Measurements from ENCODE around the gene PDLIM3.

DNA sequence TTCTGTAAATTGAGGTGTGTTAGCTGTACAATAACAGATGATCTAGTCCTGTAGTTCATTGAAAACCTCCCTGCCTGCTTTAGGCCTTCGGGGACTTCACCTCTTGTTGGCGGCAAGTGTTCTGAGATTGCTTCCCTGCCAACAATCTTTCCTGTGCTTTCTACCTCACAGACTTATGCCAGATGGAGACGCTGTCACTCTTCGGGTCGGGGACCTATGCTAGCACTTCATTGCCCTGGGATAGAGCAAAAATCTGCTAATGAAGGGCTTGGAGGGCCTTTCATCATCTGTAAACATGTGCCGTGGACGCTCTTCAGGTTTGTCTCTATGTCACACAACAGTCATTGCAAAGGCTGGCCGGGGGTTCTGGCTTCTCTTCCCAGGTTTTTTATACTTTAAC lies 4.7 kb upstream of the PDLIM3 start:
- TF ChIP-seq, protein P1, sequence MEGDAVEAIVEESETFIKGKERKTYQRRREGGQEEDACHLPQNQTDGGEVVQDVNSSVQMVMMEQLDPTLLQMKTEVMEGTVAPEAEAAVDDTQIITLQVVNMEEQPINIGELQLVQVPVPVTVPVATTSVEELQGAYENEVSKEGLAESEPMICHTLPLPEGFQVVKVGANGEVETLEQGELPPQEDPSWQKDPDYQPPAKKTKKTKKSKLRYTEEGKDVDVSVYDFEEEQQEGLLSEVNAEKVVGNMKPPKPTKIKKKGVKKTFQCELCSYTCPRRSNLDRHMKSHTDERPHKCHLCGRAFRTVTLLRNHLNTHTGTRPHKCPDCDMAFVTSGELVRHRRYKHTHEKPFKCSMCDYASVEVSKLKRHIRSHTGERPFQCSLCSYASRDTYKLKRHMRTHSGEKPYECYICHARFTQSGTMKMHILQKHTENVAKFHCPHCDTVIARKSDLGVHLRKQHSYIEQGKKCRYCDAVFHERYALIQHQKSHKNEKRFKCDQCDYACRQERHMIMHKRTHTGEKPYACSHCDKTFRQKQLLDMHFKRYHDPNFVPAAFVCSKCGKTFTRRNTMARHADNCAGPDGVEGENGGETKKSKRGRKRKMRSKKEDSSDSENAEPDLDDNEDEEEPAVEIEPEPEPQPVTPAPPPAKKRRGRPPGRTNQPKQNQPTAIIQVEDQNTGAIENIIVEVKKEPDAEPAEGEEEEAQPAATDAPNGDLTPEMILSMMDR (IDR thresholded peaks at IDR 0.05; ENCODE audit: low read depth, low read length) = no peak
- TF ChIP-seq, protein P2, sequence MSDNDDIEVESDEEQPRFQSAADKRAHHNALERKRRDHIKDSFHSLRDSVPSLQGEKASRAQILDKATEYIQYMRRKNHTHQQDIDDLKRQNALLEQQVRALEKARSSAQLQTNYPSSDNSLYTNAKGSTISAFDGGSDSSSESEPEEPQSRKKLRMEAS (IDR thresholded peaks at IDR 0.05; ENCODE audit: low read depth, low read length) = no peak
- TF ChIP-seq POLR2A (IDR thresholded peaks at IDR 0.05; ENCODE audit: extremely low read depth, insufficient read length) = no peak

Data from NB4 (cell line).